NCI-H1092 (cell line): ENCODE measurements around the gene DCDC2.
"Not testable (repeated sequence)": the region's sequence is repeated elsewhere in the genome, so short reads cannot be mapped to it uniquely, and the experiment has no call there.

Experiments used
- DNase-seq: peaks from one replicate; lab custom pipeline; 2025; lab: John Stamatoyannopoulos, UW

The DCDC2 gene

DNA sequence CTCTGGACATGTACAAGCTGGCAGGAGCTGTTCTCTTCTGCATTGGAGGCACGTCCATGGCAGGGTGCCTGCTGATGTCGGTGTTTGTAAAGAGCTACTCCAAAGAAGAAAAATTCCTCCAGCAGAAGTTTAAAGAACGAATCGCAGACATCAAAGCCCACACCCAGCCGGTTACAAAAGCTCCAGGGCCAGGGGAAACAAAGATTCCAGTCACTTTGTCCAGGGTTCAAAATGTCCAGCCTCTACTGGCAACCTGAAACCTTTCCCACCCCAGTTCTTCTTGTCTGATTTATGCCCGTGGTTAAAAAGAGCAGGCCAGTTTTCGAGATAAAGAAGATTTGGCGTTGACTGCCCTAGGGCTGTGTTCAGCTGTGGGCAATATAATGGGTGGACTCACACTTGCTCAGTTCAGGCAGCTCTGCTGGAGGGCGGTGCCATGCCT lies 212.1 kb downstream of the DCDC2 start:
- DNase-seq = no peak

DNA sequence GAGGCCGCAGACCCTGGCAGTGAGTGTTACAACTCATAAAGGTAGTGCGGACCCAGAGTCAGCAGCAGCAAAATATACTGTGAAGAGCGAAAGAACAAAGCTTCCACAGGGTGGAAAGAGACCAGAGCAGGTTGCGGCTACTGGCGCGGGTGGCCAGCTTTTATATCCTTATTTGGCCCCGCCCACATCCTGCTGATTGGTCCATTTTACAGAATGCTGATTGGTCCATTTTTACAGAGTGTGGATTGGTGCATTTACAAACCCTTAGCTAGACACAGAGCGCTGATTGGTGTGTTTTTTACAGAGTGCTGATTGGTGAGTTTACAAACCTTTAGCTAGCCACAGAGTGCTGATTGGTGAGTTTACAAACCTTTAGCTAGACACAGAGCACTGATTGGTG lies 215.1 kb downstream of the DCDC2 start:
- DNase-seq = not testable (repeated sequence)

DNA sequence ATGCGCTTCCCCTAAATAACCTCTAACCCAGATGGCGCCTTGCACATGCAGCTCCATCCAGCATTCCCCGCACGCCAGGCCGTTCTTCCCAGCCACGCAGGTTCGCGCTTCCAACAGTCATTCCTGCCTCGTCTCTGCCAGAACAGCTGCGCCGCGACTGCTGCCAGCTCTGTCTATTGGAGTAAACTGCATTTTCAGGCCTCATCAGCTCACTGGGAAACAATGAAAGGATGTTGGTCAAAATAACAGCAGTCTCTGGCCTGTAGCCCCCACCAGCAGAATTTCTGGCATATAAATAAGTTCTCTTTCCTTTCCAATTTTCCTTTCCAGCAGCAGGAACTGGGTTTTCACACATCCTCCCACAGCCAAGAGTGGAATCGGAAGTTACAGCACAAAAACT lies 217.3 kb downstream of the DCDC2 start:
- DNase-seq = no peak

DNA sequence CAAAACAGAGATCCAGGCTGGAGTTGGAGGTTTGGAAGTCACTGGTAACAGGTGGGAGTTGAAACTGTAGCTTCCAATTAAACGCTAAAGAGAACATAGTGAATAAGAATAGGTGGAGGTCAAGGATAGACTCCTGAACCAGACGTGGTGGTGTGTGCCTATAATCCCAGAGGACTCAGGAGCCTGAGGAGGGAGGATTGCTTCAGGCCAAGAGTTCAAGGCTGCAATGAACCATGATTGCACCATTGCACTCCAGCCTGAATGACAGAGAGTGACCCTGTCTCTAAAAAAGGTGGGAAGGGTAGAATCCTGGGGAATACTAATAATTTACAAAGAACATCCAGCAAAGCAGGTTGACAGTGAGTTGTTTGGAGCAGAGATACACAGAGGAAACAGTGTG lies 218.2 kb downstream of the DCDC2 start:
- DNase-seq = no peak

DNA sequence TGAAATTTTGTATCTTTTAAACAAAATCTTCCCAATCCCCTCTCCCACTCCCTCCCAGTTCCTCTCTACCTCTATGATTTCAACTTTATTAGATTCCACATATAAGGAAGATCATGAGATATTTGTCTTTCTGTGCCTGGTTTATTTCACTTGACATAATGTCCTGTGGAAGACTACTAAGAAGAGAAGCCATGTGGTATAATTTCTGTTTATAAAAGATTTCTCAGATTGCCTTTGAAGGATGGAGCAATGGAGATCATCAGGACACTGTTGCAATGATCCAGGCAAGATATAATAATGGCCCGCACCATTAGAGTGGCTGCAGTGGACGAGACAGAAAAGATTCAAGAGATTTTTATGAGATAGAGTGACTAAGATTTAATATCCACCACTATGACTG lies 218.8 kb downstream of the DCDC2 start:
- DNase-seq = no peak

DNA sequence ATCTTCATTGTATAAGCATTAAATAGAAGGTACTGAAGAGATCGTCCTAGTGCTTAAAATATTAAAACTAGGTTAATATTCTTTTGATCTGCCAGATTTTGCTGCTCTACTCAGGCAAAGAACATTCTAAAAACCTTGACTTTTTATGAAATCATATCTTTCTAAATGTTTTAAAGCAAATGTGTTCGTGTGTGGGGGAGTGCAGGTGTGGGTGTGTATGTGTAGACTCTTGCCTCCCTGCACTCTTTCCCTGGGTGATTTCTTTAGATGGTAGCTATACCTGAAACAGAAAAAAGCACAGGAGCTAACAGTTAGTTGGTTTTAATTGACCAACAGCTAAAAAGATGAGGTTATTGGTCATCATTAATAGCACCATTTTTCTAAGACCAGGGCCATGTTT lies 226.1 kb downstream of the DCDC2 start:
- DNase-seq = no peak

DNA sequence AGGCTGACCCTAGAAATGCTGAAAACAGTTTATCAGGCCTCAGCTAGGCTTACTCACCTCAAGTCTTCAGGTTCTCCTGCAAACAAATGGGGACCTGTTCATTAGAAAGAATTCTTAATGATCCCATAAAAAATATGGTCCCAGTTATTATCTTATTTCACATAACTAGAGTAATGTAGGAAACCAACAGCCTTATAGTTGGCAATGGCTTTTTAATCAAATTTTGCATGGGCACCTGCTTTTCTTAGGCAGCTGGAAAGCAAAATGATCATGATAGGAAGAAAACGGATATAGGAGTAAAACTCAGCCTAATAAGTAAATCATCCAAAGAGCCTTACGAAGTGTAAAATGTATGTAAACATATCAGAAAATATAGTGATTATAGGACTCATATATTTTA lies 230.5 kb downstream of the DCDC2 start:
- no peak for DNase-seq

DNA sequence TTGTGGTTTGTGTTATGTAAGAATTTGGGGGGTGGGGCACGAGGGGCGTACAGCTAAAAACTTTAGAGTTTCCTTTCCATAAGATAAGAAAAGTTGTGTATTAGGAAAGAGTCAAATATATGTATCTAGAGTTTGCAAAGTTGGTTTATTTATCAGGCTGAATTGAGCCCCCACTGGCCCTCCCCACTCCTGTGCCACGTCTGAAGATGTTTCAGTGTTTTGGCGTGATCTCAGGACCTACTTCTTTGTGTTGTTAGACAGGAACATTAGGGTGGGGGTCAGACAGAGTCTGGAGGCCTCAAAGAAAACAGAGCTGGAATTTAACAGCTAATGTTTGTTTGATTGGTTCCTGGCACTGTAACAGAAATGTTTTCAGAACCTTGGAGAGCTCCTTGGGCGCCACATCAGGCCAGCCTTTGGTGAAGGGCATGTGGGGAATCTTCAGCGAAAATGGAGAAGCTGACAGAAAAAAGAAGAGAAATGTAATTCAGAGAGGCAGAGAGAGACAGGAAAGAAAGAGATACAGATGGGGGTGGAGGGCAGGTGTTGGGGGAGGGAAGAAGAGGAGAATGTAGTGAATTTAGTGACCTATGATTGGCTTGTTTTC lies 231.2 kb downstream of the DCDC2 start:
- no peak for DNase-seq

DNA sequence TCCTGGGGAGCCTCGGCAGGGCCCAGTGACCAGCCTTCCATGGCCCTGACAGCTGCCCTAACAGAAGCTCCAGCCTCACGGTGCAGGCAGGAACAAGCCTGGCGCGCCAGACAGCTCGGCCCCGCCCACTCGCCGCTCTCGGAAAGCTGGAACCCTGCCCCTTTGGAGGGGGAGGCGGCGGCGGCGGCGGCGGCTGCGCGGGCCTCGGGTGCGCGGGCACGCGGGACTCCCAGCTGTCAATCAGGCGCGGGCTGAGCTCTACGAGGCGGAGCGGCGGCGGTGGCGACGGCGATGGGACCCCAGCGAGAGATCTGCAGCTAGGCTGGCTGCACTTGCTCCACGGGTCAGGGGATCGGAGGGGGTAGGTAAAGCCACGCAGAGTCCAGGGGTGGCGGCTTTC lies 231.9 kb downstream of the DCDC2 start, which contains the start of gene NRSN1:
TSS of gene NRSN1 (plus strand) at position 236 of the 400 bp plus-strand sequence. CDS start 8,113 bp downstream, outside the sequence.
- DNase-seq = peak; percentile 47

DNA sequence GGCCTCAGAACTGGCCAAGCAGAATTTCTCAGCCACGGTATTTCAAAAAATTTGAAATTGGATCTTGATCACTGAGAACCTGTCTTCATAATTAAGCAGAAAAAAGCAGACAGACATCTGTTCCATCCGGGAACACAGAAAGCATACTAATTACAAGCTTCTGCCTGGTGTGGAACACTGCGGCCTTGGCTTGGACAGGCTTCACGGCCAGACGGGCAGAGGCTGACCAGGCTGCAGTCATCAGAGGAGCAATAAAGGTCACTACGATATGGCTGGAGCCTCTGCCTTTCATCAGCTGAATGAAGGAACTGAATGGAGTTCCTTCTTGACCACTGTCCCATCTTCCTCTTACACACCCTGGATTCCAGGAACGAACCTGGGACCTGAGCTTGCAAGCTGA lies 235.7 kb downstream of the DCDC2 start:
- DNase-seq = no peak
